Esophagus muscularis mucosa (tissue), 4 donors: ENCODE data around the gene FBXL7.
A peak's percentile ranks its signal among the peaks of the same experiment; 100 is the strongest.

Experiments used
- EP300 ChIP-seq: sonication (generic); formaldehyde crosslinking; IDR thresholded peaks from one replicate; pipeline ENCODE4 v1.6.1; 2017; ENCODE audit warnings: antibody characterized with exemption
- POLR2A ChIP-seq: fragments of 450-650 bp; IDR thresholded peaks from one replicate; pipeline ENCODE4 v1.6.1; 2017; ENCODE audit warnings: antibody characterized with exemption, moderate library complexity, mild to moderate bottlenecking, low read depth
- POLR2AphosphoS5 ChIP-seq, 2 donors: sonication (generic); formaldehyde crosslinking; IDR thresholded peaks; one replicate each; pipeline ENCODE4 v1.6.1; 2017; ENCODE audit warnings: antibody characterized with exemption in 2 of 2
- TF ChIP-seq, protein P1 (sequence below), 3 experiments: fragments of 200-600 bp in 2 of 3; fragments of 450-650 bp in 1 of 3; sonication (generic) in 2 of 3; IDR thresholded peaks; one replicate each; pipeline ENCODE4 v1.5.1; 2017 to 2019; ENCODE audit warnings: antibody characterized with exemption in 3 of 3, mild to moderate bottlenecking in 2 of 3, moderate library complexity in 1 of 3

DNA sequence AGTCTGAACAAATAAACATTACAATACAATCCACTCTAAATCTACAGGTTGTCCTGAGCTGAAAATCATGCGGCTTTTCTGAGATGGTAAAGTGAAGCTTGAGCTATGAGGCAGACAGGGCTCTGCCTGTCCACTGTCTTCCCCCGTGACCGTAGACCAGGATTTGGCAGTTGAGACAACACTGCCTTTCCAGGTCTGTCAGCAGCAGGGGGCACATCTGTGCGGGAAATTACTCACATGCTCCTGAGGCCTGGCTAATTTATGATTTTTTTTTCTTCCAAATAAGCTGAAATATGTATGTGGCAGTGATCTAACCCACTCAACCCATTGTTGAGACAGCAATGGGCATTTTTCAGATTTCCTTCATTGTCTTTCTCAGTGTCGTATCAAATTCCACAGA is 307.9 kb downstream of the FBXL7 start:
- TF ChIP-seq, protein P1, sequence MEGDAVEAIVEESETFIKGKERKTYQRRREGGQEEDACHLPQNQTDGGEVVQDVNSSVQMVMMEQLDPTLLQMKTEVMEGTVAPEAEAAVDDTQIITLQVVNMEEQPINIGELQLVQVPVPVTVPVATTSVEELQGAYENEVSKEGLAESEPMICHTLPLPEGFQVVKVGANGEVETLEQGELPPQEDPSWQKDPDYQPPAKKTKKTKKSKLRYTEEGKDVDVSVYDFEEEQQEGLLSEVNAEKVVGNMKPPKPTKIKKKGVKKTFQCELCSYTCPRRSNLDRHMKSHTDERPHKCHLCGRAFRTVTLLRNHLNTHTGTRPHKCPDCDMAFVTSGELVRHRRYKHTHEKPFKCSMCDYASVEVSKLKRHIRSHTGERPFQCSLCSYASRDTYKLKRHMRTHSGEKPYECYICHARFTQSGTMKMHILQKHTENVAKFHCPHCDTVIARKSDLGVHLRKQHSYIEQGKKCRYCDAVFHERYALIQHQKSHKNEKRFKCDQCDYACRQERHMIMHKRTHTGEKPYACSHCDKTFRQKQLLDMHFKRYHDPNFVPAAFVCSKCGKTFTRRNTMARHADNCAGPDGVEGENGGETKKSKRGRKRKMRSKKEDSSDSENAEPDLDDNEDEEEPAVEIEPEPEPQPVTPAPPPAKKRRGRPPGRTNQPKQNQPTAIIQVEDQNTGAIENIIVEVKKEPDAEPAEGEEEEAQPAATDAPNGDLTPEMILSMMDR (IDR thresholded peaks at IDR 0.05) = no peak
- TF ChIP-seq EP300 (no peak), POLR2A (no peak), POLR2AphosphoS5 (IDR thresholded peaks at IDR 0.05) (peak in 1 of 2 donors; percentile 11)
